ENCODE data around the gene MET. TPM values are rescaled to one million over a fixed set of nuclear protein-coding genes. Genes with fewer than 3 reads are reported as not detected.

The MET gene
- total RNA-seq, 1 experiment from 2014 or later: 5.0 TPM

GRCh38 chr7:116784647-116785046 is 112.7 kb downstream of the MET start:
- peaks cover 6% of the 10 kb centered on the region; the same call in 1 of the 2 replicates for H3K4me1 ChIP-seq (ENCODE audit: insufficient read depth, low read length)
- H2BK15ac ChIP-seq (ENCODE audit: low read depth, low read length): no peak overlapping the region
- no peaks in the 10 kb centered on the region for H3K79me2 ChIP-seq (ENCODE audit: insufficient read depth, low read length)
- H3K18ac ChIP-seq (ENCODE audit: insufficient read length, low read depth, low read length): no peak overlapping the region
- H3T11ph ChIP-seq (ENCODE audit: low read length): no peak overlapping the region
- H3K4ac ChIP-seq (ENCODE audit: low read depth, low read length): no peak overlapping the region
- no peak overlapping the region for H4K91ac ChIP-seq (ENCODE audit: insufficient read length, low read depth, low read length)
- DNase-seq: no peak
- no peak overlapping the region for H2AK5ac ChIP-seq (ENCODE audit: insufficient read length, low read length)
- H4K8ac ChIP-seq (replicated peaks; ENCODE audit: insufficient read length, low read depth, low read length): no peak overlapping the region
- H2BK12ac ChIP-seq (ENCODE audit: insufficient read length, low read depth, low read length): no peak overlapping the region
- no peak overlapping the region for H2BK5ac ChIP-seq (ENCODE audit: insufficient read length, low read length)
- H3K4me3 Mint-ChIP-seq: no peak overlapping the region
- no peak overlapping the region for H3K14ac ChIP-seq (ENCODE audit: insufficient read depth, low read length)
- H3K27me3 ChIP-seq (ENCODE audit: insufficient read depth, low read length): no peaks in the 10 kb centered on the region
- peaks cover 29 to 30% of the 10 kb centered on the region in 2 experiments for H3K4me1 Mint-ChIP-seq
- no peak overlapping the region for H2BK120ac ChIP-seq (ENCODE audit: low read depth, low read length, poor library complexity, severe bottlenecking)
- H3K27ac Mint-ChIP-seq: no peak overlapping the region
- no peak overlapping the region for H3K23ac ChIP-seq (ENCODE audit: insufficient read length, low read depth, low read length)
- no peaks in the 10 kb centered on the region for H4K20me1 ChIP-seq (ENCODE audit: control insufficient read depth, insufficient read depth, insufficient read length)
- no peaks in the 10 kb centered on the region for H3K79me1 ChIP-seq (ENCODE audit: insufficient read depth, low read depth, low read length, poor library complexity, severe bottlenecking)
- no peak overlapping the region for H3K56ac ChIP-seq (ENCODE audit: insufficient read length, low read depth, low read length)
- no peak overlapping the region for H4K5ac ChIP-seq (ENCODE audit: insufficient read length, low read depth, low read length)
- no peak overlapping the region for H2BK20ac ChIP-seq (ENCODE audit: low read depth, low read length, poor library complexity, severe bottlenecking)
- no peaks in the 10 kb centered on the region for H3K36me3 Mint-ChIP-seq (ENCODE audit: insufficient read depth in 1 of 3, low read depth in 3 of 3)
- no peaks in the 10 kb centered on the region for H3K9me3 ChIP-seq (ENCODE audit: control insufficient read depth, low read depth, low read length)
- no peaks in the 10 kb centered on the region for H3K9me3 Mint-ChIP-seq
- H3K27me3 Mint-ChIP-seq (ENCODE audit: low read depth): no peaks in the 10 kb centered on the region; the same call in 1 of the 2 replicates
- no peak for TF ChIP-seq CTCF (conservative IDR thresholded peaks at IDR 0.05)
- H3K23me2 ChIP-seq (ENCODE audit: insufficient read length, low read depth, low read length, poor library complexity, severe bottlenecking): no peaks in the 10 kb centered on the region
- no CpG with 5 or more reads among the region's 6 CpGs for WGBS (ENCODE audit: extremely low coverage, insufficient read length, low lambda C conversion rate)
- no peak overlapping the region for H3K4me2 ChIP-seq (ENCODE audit: insufficient read depth, insufficient read length, low read length)
- no peak overlapping the region for H3K27ac ChIP-seq (ENCODE audit: insufficient read length, low read depth, low read length)
- H3K9ac ChIP-seq (ENCODE audit: extremely low read depth, insufficient read length, low read length): no peak overlapping the region
- no peak overlapping the region for H2AFZ ChIP-seq (ENCODE audit: low read length)

All from H9 (cell line).